Upper lobe of left lung (tissue), 6 donors: ENCODE measurements around the gene CNTN6. TPM values are rescaled to one million over a fixed set of nuclear protein-coding genes. Genes with fewer than 3 reads are reported as not detected.

ENCODE experiments used
- ATAC-seq, 2 donors: fragments of 200-7000 bp; cut with Tn5 transposase; one replicate each; pipeline ENCODE4 v1.9.1; 2022; ENCODE audit warnings: mild to moderate bottlenecking in 2 of 2, moderate library complexity in 2 of 2; ENCODE audit not compliant: low FRiP score in 2 of 2
- DNase-seq, 2 donors: peaks; one replicate each; pipeline ENCODE4 v3.0.0-alpha.2; 2019 to 2020
- H3K27ac ChIP-seq, 4 donors: fragments of 200-600 bp; sonication (generic); one replicate each; pipeline ENCODE4 v1.5.1; 2016 to 2019
- H3K27me3 ChIP-seq, 4 donors: fragments of 200-600 bp; sonication (generic); one replicate each; pipeline ENCODE4 v1.5.1; 2017 to 2019
- H3K36me3 ChIP-seq, 4 donors: fragments of 200-600 bp; sonication (generic); one replicate each; pipeline ENCODE4 v1.5.1; 2016 to 2019
- H3K4me1 ChIP-seq, 4 donors: fragments of 200-600 bp; sonication (generic); one replicate each; pipeline ENCODE4 v1.5.1; 2018 to 2019
- H3K4me3 ChIP-seq, 4 donors: fragments of 200-600 bp; sonication (generic); one replicate each; pipeline ENCODE4 v1.5.1; 2017 to 2019; ENCODE audit warnings: mild to moderate bottlenecking in 2 of 4, moderate library complexity in 1 of 4
- H3K9me3 ChIP-seq, 4 donors: fragments of 200-600 bp; sonication (generic); one replicate each; pipeline ENCODE4 v1.5.1; 2018 to 2019
- CTCF ChIP-seq, 6 experiments: fragments of 450-650 bp in 4 of 6; fragments of 200-600 bp in 2 of 6; sonication (generic) in 2 of 6; IDR thresholded peaks; one replicate each; pipeline ENCODE4 v1.5.1; 2016 to 2019; ENCODE audit warnings: antibody characterized with exemption in 6 of 6
- EP300 ChIP-seq, 4 donors: sonication (generic); formaldehyde crosslinking; IDR thresholded peaks; one replicate each; pipeline ENCODE4 v1.5.1; 2017; ENCODE audit warnings: antibody characterized with exemption in 4 of 4, control low read depth in 2 of 4
- POLR2A ChIP-seq, 4 donors: fragments of 450-650 bp; IDR thresholded peaks; one replicate each; pipeline ENCODE4 v1.5.1; 2016 to 2017; ENCODE audit warnings: antibody characterized with exemption in 4 of 4, mild to moderate bottlenecking in 2 of 4
- POLR2AphosphoS5 ChIP-seq, 2 donors: sonication (generic); formaldehyde crosslinking; IDR thresholded peaks; one replicate each; pipeline ENCODE4 v1.5.1; 2017; ENCODE audit warnings: antibody characterized with exemption in 2 of 2
- WGBS, 2 donors: methylation state at CpG; one replicate each; pipeline ENCODE4 v1.1.5; 2017 to 2018; 5-methylcytosine and 5-hydroxymethylcytosine counted together
- total RNA-seq, 6 donors: library from RNA; depleted of rRNA in 4 of 6; stranded (reverse); fragments of >200 nt in 4 of 6; gene quantifications; one replicate each; pipeline versions ENCODE4 v1.1.0 to v1.2.1, GENCODE V29; 2016 to 2021
- donor health status: DM: no; HTN: no; CAD: no; lungs with moderate emphysema.
- donor health status: DM: no; HTN: yes; CAD: no; lungs with severe emphysema.

Gene CNTN6
- total RNA-seq, 6 donors from 2014 or later, result 5.6 to 29.3 (median 9.6) TPM

- Histone ChIP-seq H3K4me3 (no peak overlapping the region), H3K27me3 (no peaks in the 10 kb centered on the region), H3K4me1 (no peaks in the 10 kb centered on the region), H3K27ac (no peak overlapping the region), H3K9me3 (no peaks in the 10 kb centered on the region), H3K36me3 (no peaks in the 10 kb centered on the region)
- TF ChIP-seq CTCF (IDR thresholded peaks at IDR 0.05) (no peak), POLR2AphosphoS5 (IDR thresholded peaks at IDR 0.05) (no peak), EP300 (IDR thresholded peaks at IDR 0.05) (no peak), POLR2A (IDR thresholded peaks at IDR 0.05) (no peak)
- ATAC-seq (no peak), DNase-seq (no peak)
- 86 to 89% methylated on average over 3 of the region's 3 CpGs for WGBS, 2 donors
Measured at GRCh38 chr3:1348547-1348946, 255.7 kb downstream of the CNTN6 start.

- Histone ChIP-seq H3K27ac (no peak overlapping the region), H3K4me1 (no peaks in the 10 kb centered on the region), H3K4me3 (no peak overlapping the region), H3K27me3 (no peaks in the 10 kb centered on the region), H3K9me3 (no peaks in the 10 kb centered on the region), H3K36me3 (no peaks in the 10 kb centered on the region)
- TF ChIP-seq POLR2AphosphoS5 (IDR thresholded peaks at IDR 0.05), result no peak
- no peak for TF ChIP-seq CTCF (IDR thresholded peaks at IDR 0.05)
- TF ChIP-seq POLR2A (IDR thresholded peaks at IDR 0.05), result no peak
- no peak for TF ChIP-seq EP300 (IDR thresholded peaks at IDR 0.05)
- no peak for DNase-seq
- no peak for ATAC-seq
- 69 to 73% methylated on average over 3 of the region's 3 CpGs for WGBS, 2 donors
Measured at GRCh38 chr3:1350885-1351284, 258.1 kb downstream of the CNTN6 start.

GRCh38 chr3:1355691-1356090 is 262.9 kb downstream of the CNTN6 start:
- 45 to 50% methylated on average over 3 of the region's 3 CpGs for WGBS, 2 donors

GRCh38 chr3:1356101-1356500 is 263.3 kb downstream of the CNTN6 start:
- DNase-seq, result no peak
- H3K9me3 ChIP-seq, result no peaks in the 10 kb centered on the region
- no peak overlapping the region for H3K27ac ChIP-seq
- H3K27me3 ChIP-seq, result no peaks in the 10 kb centered on the region
- H3K4me3 ChIP-seq, result no peak overlapping the region
- H3K4me1 ChIP-seq, result no peaks in the 10 kb centered on the region
- no peak for TF ChIP-seq CTCF (IDR thresholded peaks at IDR 0.05)
- no peak for TF ChIP-seq EP300 (IDR thresholded peaks at IDR 0.05)
- TF ChIP-seq POLR2A (IDR thresholded peaks at IDR 0.05), result no peak
- TF ChIP-seq POLR2AphosphoS5 (IDR thresholded peaks at IDR 0.05), result no peak
- 67 to 72% methylated on average over 3 of the region's 3 CpGs for WGBS, 2 donors
- H3K36me3 ChIP-seq, result no peaks in the 10 kb centered on the region
- ATAC-seq, result no peak

More at GRCh38 chr3:1355691-1356090, 262.9 kb downstream of the CNTN6 start:
- ATAC-seq (no peak), DNase-seq (no peak)
- Histone ChIP-seq H3K36me3 (no peaks in the 10 kb centered on the region), H3K9me3 (no peaks in the 10 kb centered on the region), H3K4me3 (no peak overlapping the region), H3K27me3 (no peaks in the 10 kb centered on the region), H3K27ac (no peak overlapping the region), H3K4me1 (no peaks in the 10 kb centered on the region)
- TF ChIP-seq POLR2A (IDR thresholded peaks at IDR 0.05), result no peak
- TF ChIP-seq POLR2AphosphoS5 (IDR thresholded peaks at IDR 0.05), result no peak
- no peak for TF ChIP-seq CTCF (IDR thresholded peaks at IDR 0.05)
- TF ChIP-seq EP300 (IDR thresholded peaks at IDR 0.05), result no peak

GRCh38 chr3:1365528-1365927 is 272.7 kb downstream of the CNTN6 start:
- Histone ChIP-seq H3K9me3 (no peaks in the 10 kb centered on the region), H3K27me3 (no peaks in the 10 kb centered on the region), H3K27ac (no peak overlapping the region), H3K4me1 (no peaks in the 10 kb centered on the region), H3K4me3 (no peak overlapping the region), H3K36me3 (no peaks in the 10 kb centered on the region)
- WGBS, 2 donors, result 83 to 87% methylated on average over 2 of the region's 2 CpGs
- ATAC-seq (no peak), DNase-seq (no peak)
- TF ChIP-seq POLR2AphosphoS5 (IDR thresholded peaks at IDR 0.05), result no peak
- no peak for TF ChIP-seq POLR2A (IDR thresholded peaks at IDR 0.05)
- no peak for TF ChIP-seq EP300 (IDR thresholded peaks at IDR 0.05)
- no peak for TF ChIP-seq CTCF (IDR thresholded peaks at IDR 0.05)
